ENCODE measurements around the gene ZC3H10.

ZC3H10 gene

GRCh38 chr12:56102683-56103065, 15.4 kb upstream of the ZC3H10 start:
- no peak for DNase-seq (ENCODE audit: low spot score)
- in situ Hi-C loops (cut with MboI; ENCODE audit: low sequenced_read_pairs, unreplicated experiment), result no loop called here
- TF ChIP-seq CTCF (IDR thresholded peaks at IDR 0.05; ENCODE audit: borderline replicate concordance, control extremely low read depth, extremely low read depth, insufficient read depth, missing control alignments), result no peak

GRCh38 chr12:56103066-56103711, 14.9 kb upstream of the ZC3H10 start:
- DNase-seq (ENCODE audit: low spot score), result no peak
- TF ChIP-seq CTCF (IDR thresholded peaks at IDR 0.05; ENCODE audit: borderline replicate concordance, control extremely low read depth, extremely low read depth, insufficient read depth, missing control alignments), result no peak
- in situ Hi-C loops (cut with MboI; ENCODE audit: low sequenced_read_pairs, unreplicated experiment), result no loop called here

- TF ChIP-seq CTCF (IDR thresholded peaks at IDR 0.05; ENCODE audit: borderline replicate concordance, control extremely low read depth, extremely low read depth, insufficient read depth, missing control alignments), result no peak
- DNase-seq (ENCODE audit: low spot score), result no peak
- in situ Hi-C loops (cut with MboI; ENCODE audit: low sequenced_read_pairs, unreplicated experiment), result no loop called here
Observed at GRCh38 chr12:56103823-56104108, 14.3 kb upstream of the ZC3H10 start.

- peak; percentile 98 for DNase-seq (ENCODE audit: low spot score)
- no peak for TF ChIP-seq CTCF (IDR thresholded peaks at IDR 0.05; ENCODE audit: borderline replicate concordance, control extremely low read depth, extremely low read depth, insufficient read depth, missing control alignments)
- in situ Hi-C loops (cut with MboI; ENCODE audit: low sequenced_read_pairs, unreplicated experiment), result no loop called here
Observed at GRCh38 chr12:56104109-56104814, 13.8 kb upstream of the ZC3H10 start, which contains the start of gene PA2G4. Gene PA2G4 (plus strand): TSS chr12:56104559. CDS start chr12:56104738, 179 bp downstream.

- in situ Hi-C loops (cut with MboI; ENCODE audit: low sequenced_read_pairs, unreplicated experiment), result no loop called here
- no peak for DNase-seq (ENCODE audit: low spot score)
- TF ChIP-seq CTCF (IDR thresholded peaks at IDR 0.05; ENCODE audit: borderline replicate concordance, control extremely low read depth, extremely low read depth, insufficient read depth, missing control alignments), result no peak
Observed at GRCh38 chr12:56104815-56105608, 13.1 kb upstream of the ZC3H10 start.

GRCh38 chr12:56105609-56105902, 12.5 kb upstream of the ZC3H10 start:
- no peak for TF ChIP-seq CTCF (IDR thresholded peaks at IDR 0.05; ENCODE audit: borderline replicate concordance, control extremely low read depth, extremely low read depth, insufficient read depth, missing control alignments)
- no peak for DNase-seq (ENCODE audit: low spot score)
- in situ Hi-C loops (cut with MboI; ENCODE audit: low sequenced_read_pairs, unreplicated experiment), result no loop called here
